WERI-Rb-1 (cell line): ENCODE measurements around the gene RPL35.

Experiments
- DNase-seq: peaks from one replicate; pipeline ENCODE4 v3.0.0-alpha.2; 2020
- H3K27ac ChIP-seq: fragments of 250-450 bp; sonication (Bioruptor Pico); 2 replicates; pipeline ENCODE4 v1.5.1; 2020; ENCODE audit warnings: mild to moderate bottlenecking, moderate library complexity
- H3K27me3 ChIP-seq: fragments of 250-450 bp; sonication (Bioruptor Pico); 2 replicates; pipeline ENCODE4 v1.5.1; 2021; ENCODE audit warnings: mild to moderate bottlenecking, low read depth, moderate library complexity; ENCODE audit not compliant: insufficient read depth, severe bottlenecking
- H3K36me3 ChIP-seq: fragments of 250-450 bp; sonication (Bioruptor Pico); 2 replicates; pipeline ENCODE4 v1.5.1; 2020; ENCODE audit warnings: mild to moderate bottlenecking, moderate library complexity
- H3K4me3 ChIP-seq: 2 replicates; pipeline ENCODE4 v1.5.1; 2011; ENCODE audit warnings: low read depth, mild to moderate bottlenecking, control low read depth, low read length
- H3K9me3 ChIP-seq: fragments of 250-450 bp; sonication (Bioruptor Pico); 2 replicates; pipeline ENCODE4 v1.5.1; 2021; ENCODE audit warnings: mild to moderate bottlenecking, moderate library complexity; ENCODE audit not compliant: severe bottlenecking
- TF ChIP-seq, protein P1 (sequence below): IDR thresholded peaks from 2 replicates; pipeline ENCODE4 v1.5.1; 2011; ENCODE audit warnings: low read depth, mild to moderate bottlenecking, control low read depth, inconsistent platforms, low read length

The RPL35 gene

DNA sequence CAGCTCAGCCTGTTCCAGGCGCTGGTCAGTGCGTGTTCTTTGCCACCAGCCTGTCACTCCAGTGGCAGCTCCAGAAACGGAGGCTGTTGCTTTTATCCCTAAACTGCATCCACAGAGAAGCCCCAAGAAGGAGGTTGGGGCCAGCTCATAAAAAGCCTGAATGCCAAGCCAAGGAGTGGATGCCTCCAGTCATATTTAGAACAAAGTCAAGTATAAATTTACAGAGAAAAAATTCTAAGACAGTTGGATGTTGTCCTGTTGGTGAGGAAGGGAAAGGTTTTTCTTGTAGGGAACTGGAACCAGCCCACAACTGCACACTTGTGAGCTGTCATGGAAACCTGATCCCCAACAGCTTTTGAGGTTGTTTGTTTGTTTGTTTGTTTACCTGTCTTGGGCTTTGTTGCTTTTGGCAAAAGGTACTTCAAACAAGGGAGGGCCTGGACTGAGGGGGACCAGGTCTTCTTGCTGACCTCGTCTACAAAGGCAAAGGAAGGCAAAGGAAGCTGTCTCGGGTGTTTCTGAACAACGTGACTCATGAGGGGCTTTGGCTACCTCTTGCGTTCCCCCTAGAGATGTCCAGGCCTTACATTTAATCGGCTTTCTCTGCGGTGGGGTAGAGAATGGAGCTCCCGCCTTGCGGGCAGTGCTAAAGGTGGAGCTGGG lies 48.1 kb downstream of the RPL35 start:
- no peaks in the 10 kb centered on the region for H3K27me3 ChIP-seq
- peak overlapping the region; percentile 93 for H3K27ac ChIP-seq
- H3K36me3 ChIP-seq, result peaks cover 19% of the 10 kb centered on the region
- TF ChIP-seq, protein P1, sequence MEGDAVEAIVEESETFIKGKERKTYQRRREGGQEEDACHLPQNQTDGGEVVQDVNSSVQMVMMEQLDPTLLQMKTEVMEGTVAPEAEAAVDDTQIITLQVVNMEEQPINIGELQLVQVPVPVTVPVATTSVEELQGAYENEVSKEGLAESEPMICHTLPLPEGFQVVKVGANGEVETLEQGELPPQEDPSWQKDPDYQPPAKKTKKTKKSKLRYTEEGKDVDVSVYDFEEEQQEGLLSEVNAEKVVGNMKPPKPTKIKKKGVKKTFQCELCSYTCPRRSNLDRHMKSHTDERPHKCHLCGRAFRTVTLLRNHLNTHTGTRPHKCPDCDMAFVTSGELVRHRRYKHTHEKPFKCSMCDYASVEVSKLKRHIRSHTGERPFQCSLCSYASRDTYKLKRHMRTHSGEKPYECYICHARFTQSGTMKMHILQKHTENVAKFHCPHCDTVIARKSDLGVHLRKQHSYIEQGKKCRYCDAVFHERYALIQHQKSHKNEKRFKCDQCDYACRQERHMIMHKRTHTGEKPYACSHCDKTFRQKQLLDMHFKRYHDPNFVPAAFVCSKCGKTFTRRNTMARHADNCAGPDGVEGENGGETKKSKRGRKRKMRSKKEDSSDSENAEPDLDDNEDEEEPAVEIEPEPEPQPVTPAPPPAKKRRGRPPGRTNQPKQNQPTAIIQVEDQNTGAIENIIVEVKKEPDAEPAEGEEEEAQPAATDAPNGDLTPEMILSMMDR, result no peak
- no peaks in the 10 kb centered on the region for H3K9me3 ChIP-seq
- H3K4me3 ChIP-seq, result peak overlapping the region; percentile 8; the same call in 1 of the 2 replicates
- DNase-seq, result no peak

DNA sequence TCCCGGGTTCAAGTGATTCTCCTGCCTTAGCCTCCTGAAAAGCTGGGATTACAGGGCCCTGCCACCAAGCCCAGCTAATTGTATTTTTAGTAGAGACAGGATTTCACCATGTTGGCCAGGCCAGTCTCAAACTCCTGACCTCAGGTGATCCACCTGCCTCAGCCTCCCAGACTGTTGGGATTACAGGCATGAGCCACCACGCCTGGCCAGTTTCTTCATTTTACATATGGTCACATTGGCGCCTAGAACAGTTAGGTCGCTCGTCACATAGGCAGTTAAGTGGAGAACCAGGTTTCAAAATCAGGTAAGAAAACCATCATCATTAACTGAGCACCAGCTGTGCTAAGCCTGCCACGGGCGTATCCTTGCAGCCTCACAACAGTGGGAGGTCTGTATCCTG lies 48.7 kb downstream of the RPL35 start:
- Histone ChIP-seq H3K27ac (peak overlapping the region; percentile 93), H3K9me3 (no peaks in the 10 kb centered on the region), H3K36me3 (peaks cover 24% of the 10 kb centered on the region), H3K27me3 (no peaks in the 10 kb centered on the region), H3K4me3 (no peak overlapping the region)
- DNase-seq, result peak; percentile 90
- TF ChIP-seq, protein P1, result no peak

DNA sequence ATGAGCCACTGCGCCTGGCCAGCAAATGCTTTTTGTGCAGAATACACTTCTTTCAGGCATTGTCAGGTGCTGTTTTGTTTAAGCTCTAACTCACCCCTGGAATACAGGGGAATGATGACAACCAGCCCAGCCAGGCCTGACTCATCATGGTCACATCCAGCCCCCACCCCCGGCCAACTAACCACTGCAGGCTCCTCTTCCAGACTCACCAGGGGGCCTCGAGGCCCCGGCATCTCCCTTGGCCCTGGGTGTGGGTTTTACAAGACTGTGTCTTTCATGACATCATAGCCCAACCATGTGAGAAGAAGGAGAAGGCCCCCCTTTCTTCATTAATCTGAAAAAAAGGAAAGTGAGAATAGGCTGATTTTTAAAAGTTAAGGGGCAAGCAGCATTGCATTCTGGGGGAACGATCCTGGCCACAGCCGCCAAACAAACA lies 49.3 kb downstream of the RPL35 start:
- H3K27me3 ChIP-seq, result no peaks in the 10 kb centered on the region
- TF ChIP-seq, protein P1, result no peak
- peak; percentile 70 for DNase-seq
- H3K27ac ChIP-seq, result peak overlapping the region; percentile 93
- peaks cover 26% of the 10 kb centered on the region for H3K36me3 ChIP-seq
- H3K9me3 ChIP-seq, result no peaks in the 10 kb centered on the region
- H3K4me3 ChIP-seq, result no peak overlapping the region; the same call in 1 of the 2 replicates

DNA sequence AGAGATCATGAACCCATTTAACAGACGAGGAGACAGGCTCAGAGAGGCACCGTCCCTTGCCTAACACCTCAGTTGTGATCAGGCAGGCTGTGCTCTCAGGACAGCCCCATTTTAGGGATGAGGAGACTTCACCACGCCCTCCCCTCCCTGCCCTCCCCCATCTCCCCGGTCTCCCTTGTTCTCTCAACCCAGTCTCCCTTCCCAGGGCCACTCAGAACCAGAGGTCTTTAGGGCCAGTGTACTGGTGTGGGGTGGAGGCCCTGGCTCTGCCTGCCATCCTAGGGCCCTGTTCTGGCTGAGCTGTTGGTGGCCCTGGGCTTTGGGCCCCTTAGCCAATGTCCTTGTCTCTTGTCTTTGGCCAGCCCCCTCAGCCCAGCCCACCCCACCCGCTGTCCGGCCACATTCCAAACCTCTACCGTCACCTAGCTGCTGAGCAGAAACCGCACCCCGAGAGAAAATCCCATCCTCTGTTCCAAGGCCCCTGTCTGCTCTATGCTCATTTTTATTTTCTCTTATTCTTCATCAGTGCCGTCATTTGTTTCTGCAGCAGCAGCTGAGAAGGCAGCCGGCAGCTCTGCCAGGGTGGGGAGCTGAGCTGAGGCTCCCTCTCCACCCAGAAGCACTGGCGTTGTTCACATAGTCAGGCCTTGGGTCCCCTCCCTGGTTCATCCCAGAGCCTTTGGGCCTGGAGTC lies 50.9 kb downstream of the RPL35 start:
- no peaks in the 10 kb centered on the region for H3K27me3 ChIP-seq
- no peaks in the 10 kb centered on the region for H3K9me3 ChIP-seq
- H3K27ac ChIP-seq, result peak overlapping the region; percentile 93
- H3K4me3 ChIP-seq, result no peak overlapping the region
- DNase-seq, result no peak
- TF ChIP-seq, protein P1, result no peak
- peaks cover 26% of the 10 kb centered on the region for H3K36me3 ChIP-seq

DNA sequence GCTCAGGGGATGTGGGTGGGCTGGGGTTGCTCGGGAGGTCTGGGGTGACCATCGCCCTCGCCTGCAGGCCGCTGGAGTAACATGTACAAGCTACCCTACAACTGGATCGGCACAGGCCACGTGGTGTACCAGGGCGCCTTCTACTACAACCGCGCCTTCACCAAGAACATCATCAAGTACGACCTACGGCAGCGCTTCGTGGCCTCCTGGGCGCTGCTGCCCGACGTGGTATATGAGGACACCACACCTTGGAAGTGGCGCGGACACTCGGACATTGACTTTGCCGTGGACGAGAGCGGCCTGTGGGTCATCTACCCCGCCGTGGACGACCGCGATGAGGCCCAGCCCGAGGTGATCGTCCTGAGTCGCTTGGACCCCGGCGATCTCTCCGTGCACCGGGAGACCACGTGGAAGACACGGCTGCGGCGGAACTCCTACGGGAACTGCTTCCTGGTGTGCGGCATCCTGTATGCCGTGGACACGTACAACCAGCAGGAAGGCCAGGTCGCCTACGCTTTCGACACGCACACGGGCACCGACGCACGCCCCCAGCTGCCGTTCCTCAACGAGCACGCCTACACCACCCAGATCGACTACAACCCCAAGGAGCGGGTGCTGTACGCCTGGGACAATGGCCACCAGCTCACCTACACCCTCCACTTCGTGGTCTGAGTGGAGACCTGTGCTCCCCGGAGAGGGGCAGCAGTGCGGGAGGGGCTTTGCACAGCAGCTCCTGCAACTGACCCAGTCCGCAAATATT lies 51.8 kb downstream of the RPL35 start:
- TF ChIP-seq, protein P1, result no peak
- H3K9me3 ChIP-seq, result no peaks in the 10 kb centered on the region
- H3K4me3 ChIP-seq, result no peak overlapping the region
- H3K27me3 ChIP-seq, result no peaks in the 10 kb centered on the region
- H3K36me3 ChIP-seq, result peaks cover 32% of the 10 kb centered on the region
- DNase-seq, result no peak
- no peak overlapping the region for H3K27ac ChIP-seq
